Parathyroid adenoma (tissue), 2 donors: ENCODE measurements around the gene NAV3.

Experiments used
- H2AFZ ChIP-seq: fragments of 300-600 bp; sonication (generic); one replicate; pipeline ENCODE4 v1.7.0; 2017; ENCODE audit warnings: antibody characterized with exemption, mild to moderate bottlenecking
- H3K27ac ChIP-seq: fragments of 300-600 bp; sonication (generic); one replicate; pipeline ENCODE4 v1.7.0; 2017
- H3K27me3 ChIP-seq: fragments of 300-600 bp; sonication (generic); one replicate; pipeline ENCODE4 v1.7.0; 2017; ENCODE audit warnings: low read length; ENCODE audit not compliant: control insufficient read depth, insufficient read depth
- H3K36me3 ChIP-seq: fragments of 300-600 bp; sonication (generic); one replicate; pipeline ENCODE4 v1.7.0; 2017; ENCODE audit warnings: low read length; ENCODE audit not compliant: control insufficient read depth, insufficient read depth
- H3K4me1 ChIP-seq: fragments of 300-600 bp; sonication (generic); one replicate; pipeline ENCODE4 v1.7.0; 2017; ENCODE audit warnings: control low read depth
- H3K4me2 ChIP-seq: fragments of 300-600 bp; sonication (generic); one replicate; pipeline ENCODE4 v1.7.0; 2017; ENCODE audit warnings: low read length
- H3K4me3 ChIP-seq: fragments of 300-600 bp; sonication (generic); one replicate; pipeline ENCODE4 v1.7.0; 2017; ENCODE audit warnings: low read depth, low read length
- H3K79me2 ChIP-seq: fragments of 300-600 bp; sonication (generic); one replicate; pipeline ENCODE4 v1.7.0; 2017; ENCODE audit warnings: control low read depth
- H3K9ac ChIP-seq: fragments of 300-600 bp; sonication (generic); one replicate; pipeline ENCODE4 v1.7.0; 2017; ENCODE audit warnings: mild to moderate bottlenecking
- H3K9me3 ChIP-seq: fragments of 300-600 bp; sonication (generic); one replicate; pipeline ENCODE4 v1.7.0; 2017; ENCODE audit warnings: low read length; ENCODE audit not compliant: control insufficient read depth
- CTCF ChIP-seq: fragments of 300-600 bp; sonication (generic); IDR thresholded peaks from one replicate; pipeline ENCODE4 v1.7.0; 2017; ENCODE audit warnings: antibody characterized with exemption, mild to moderate bottlenecking
- donor health status: primary hyperparathyroidism.

Gene NAV3

GRCh38 chr12:78186670-78187069 is 356.0 kb downstream of the NAV3 start:
- no peak overlapping the region for H3K4me2 ChIP-seq
- no peaks in the 10 kb centered on the region for H3K9me3 ChIP-seq
- H3K36me3 ChIP-seq = no peaks in the 10 kb centered on the region
- no peak overlapping the region for H3K9ac ChIP-seq
- no peak overlapping the region for H3K27ac ChIP-seq
- no peaks in the 10 kb centered on the region for H3K79me2 ChIP-seq
- TF ChIP-seq CTCF = no peak
- H3K27me3 ChIP-seq = no peaks in the 10 kb centered on the region
- no peaks in the 10 kb centered on the region for H3K4me1 ChIP-seq
- H2AFZ ChIP-seq = no peak overlapping the region
- H3K4me3 ChIP-seq = no peak overlapping the region

GRCh38 chr12:78187741-78188140 is 357.0 kb downstream of the NAV3 start:
- H3K9me3 ChIP-seq = no peaks in the 10 kb centered on the region
- H3K4me1 ChIP-seq = no peaks in the 10 kb centered on the region
- H2AFZ ChIP-seq = no peak overlapping the region
- no peak for TF ChIP-seq CTCF
- no peaks in the 10 kb centered on the region for H3K36me3 ChIP-seq
- H3K4me2 ChIP-seq = no peak overlapping the region
- H3K27ac ChIP-seq = no peak overlapping the region
- H3K9ac ChIP-seq = no peak overlapping the region
- no peaks in the 10 kb centered on the region for H3K79me2 ChIP-seq
- H3K27me3 ChIP-seq = no peaks in the 10 kb centered on the region
- H3K4me3 ChIP-seq = no peak overlapping the region

- no peak overlapping the region for H3K4me3 ChIP-seq
- H3K36me3 ChIP-seq = no peaks in the 10 kb centered on the region
- H3K4me2 ChIP-seq = no peak overlapping the region
- H3K9me3 ChIP-seq = no peaks in the 10 kb centered on the region
- H3K4me1 ChIP-seq = no peaks in the 10 kb centered on the region
- TF ChIP-seq CTCF = no peak
- no peaks in the 10 kb centered on the region for H3K79me2 ChIP-seq
- H3K27ac ChIP-seq = no peak overlapping the region
- no peaks in the 10 kb centered on the region for H3K27me3 ChIP-seq
- H2AFZ ChIP-seq = no peak overlapping the region
- H3K9ac ChIP-seq = no peak overlapping the region
Measured at GRCh38 chr12:78189656-78190055, 359.0 kb downstream of the NAV3 start.

- Histone ChIP-seq H3K36me3 (no peaks in the 10 kb centered on the region), H3K27me3 (no peaks in the 10 kb centered on the region), H3K27ac (no peak overlapping the region), H3K9ac (no peak overlapping the region), H3K4me3 (no peak overlapping the region), H3K4me1 (no peaks in the 10 kb centered on the region), H2AFZ (no peak overlapping the region), H3K9me3 (no peaks in the 10 kb centered on the region), H3K79me2 (no peaks in the 10 kb centered on the region), H3K4me2 (no peak overlapping the region)
- TF ChIP-seq CTCF = no peak
Measured at GRCh38 chr12:78191611-78192010, 360.9 kb downstream of the NAV3 start.

GRCh38 chr12:78192979-78193378 is 362.3 kb downstream of the NAV3 start:
- Histone ChIP-seq H3K27me3 (no peaks in the 10 kb centered on the region), H3K4me3 (no peak overlapping the region), H3K4me2 (no peak overlapping the region), H3K9me3 (no peaks in the 10 kb centered on the region), H2AFZ (no peak overlapping the region), H3K27ac (no peak overlapping the region), H3K79me2 (no peaks in the 10 kb centered on the region), H3K4me1 (no peaks in the 10 kb centered on the region), H3K9ac (no peak overlapping the region), H3K36me3 (no peaks in the 10 kb centered on the region)
- TF ChIP-seq CTCF = no peak
